GM19468 (cell line): ENCODE results near the gene NCBP1.

ENCODE experiments used
- ATAC-seq: cut with Tn5 transposase; IDR thresholded peaks from one replicate; pipeline ENCODE4 v1.9.1; 2021; ENCODE audit warnings: mild to moderate bottlenecking, moderate library complexity, moderate number of reproducible peaks; ENCODE audit not compliant: unreplicated experiment; ENCODE audit errors: extremely low read depth

NCBP1 gene

GRCh38 chr9:97705354-97705950, 71.8 kb downstream of the NCBP1 start:
- no peak for ATAC-seq

GRCh38 chr9:97706246-97706645, 72.6 kb downstream of the NCBP1 start:
- ATAC-seq, result no peak

GRCh38 chr9:97710356-97711222, 77.0 kb downstream of the NCBP1 start:
- no peak for ATAC-seq

- no peak for ATAC-seq
Measured at GRCh38 chr9:97711223-97711626, 77.6 kb downstream of the NCBP1 start.

GRCh38 chr9:97714435-97714834, 80.8 kb downstream of the NCBP1 start:
- no peak for ATAC-seq

GRCh38 chr9:97717866-97718265, 84.2 kb downstream of the NCBP1 start:
- ATAC-seq, result no peak

GRCh38 chr9:97721396-97721795, 87.8 kb downstream of the NCBP1 start:
- ATAC-seq, result no peak

- no peak for ATAC-seq
Measured at GRCh38 chr9:97722331-97722730, 88.7 kb downstream of the NCBP1 start.
